GM06990 (cell line): ENCODE measurements around the gene NDUFB8.

Source experiments
- DNase-seq: peaks from one replicate; pipeline ENCODE4 v3.0.0-alpha.2; 2011; ENCODE audit not compliant: insufficient read length; ENCODE audit errors: extremely low read depth
- H3K27me3 ChIP-seq: replicated peaks from 2 replicates; pipeline ENCODE4 v1.6.0; 2011; ENCODE audit warnings: low read length; ENCODE audit not compliant: control insufficient read depth, insufficient read depth
- H3K36me3 ChIP-seq: 2 replicates; pipeline ENCODE4 v1.5.1; 2011; ENCODE audit warnings: low read length; ENCODE audit not compliant: control insufficient read depth, insufficient read depth
- H3K4me3 ChIP-seq: replicated peaks from 2 replicates; pipeline ENCODE4 v1.5.1; 2011; ENCODE audit warnings: low read depth, mild to moderate bottlenecking, control low read depth, low read length
- TF ChIP-seq, protein P1 (sequence below): IDR thresholded peaks from 2 replicates; pipeline ENCODE4 v1.5.1; 2011; ENCODE audit warnings: low read length, control low read depth, mild to moderate bottlenecking, inconsistent platforms; ENCODE audit not compliant: insufficient read depth, poor library complexity, severe bottlenecking

NDUFB8 gene

DNA sequence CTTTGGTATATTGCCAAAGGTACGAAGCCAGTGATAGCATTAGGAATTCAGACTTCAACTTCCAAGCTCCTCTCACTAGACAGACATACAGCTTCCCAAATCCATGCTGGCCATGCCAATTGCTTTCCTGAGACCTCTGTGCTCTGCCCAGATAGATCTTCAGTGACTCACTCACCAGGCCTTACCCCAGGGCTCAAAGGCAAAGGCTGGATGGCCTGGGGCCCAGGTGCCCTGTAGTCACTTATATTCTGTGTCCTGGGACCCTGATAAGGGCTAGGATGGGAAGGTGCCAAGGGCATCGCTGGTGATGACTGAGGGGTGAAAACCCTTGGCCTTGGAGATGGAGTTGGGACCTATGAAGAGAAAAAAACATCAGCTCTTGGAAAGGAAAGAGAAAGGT, 39.1 kb downstream of the NDUFB8 start:
- H3K27me3 ChIP-seq = no peaks in the 10 kb centered on the region
- TF ChIP-seq, protein P1, sequence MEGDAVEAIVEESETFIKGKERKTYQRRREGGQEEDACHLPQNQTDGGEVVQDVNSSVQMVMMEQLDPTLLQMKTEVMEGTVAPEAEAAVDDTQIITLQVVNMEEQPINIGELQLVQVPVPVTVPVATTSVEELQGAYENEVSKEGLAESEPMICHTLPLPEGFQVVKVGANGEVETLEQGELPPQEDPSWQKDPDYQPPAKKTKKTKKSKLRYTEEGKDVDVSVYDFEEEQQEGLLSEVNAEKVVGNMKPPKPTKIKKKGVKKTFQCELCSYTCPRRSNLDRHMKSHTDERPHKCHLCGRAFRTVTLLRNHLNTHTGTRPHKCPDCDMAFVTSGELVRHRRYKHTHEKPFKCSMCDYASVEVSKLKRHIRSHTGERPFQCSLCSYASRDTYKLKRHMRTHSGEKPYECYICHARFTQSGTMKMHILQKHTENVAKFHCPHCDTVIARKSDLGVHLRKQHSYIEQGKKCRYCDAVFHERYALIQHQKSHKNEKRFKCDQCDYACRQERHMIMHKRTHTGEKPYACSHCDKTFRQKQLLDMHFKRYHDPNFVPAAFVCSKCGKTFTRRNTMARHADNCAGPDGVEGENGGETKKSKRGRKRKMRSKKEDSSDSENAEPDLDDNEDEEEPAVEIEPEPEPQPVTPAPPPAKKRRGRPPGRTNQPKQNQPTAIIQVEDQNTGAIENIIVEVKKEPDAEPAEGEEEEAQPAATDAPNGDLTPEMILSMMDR = no peak

DNA sequence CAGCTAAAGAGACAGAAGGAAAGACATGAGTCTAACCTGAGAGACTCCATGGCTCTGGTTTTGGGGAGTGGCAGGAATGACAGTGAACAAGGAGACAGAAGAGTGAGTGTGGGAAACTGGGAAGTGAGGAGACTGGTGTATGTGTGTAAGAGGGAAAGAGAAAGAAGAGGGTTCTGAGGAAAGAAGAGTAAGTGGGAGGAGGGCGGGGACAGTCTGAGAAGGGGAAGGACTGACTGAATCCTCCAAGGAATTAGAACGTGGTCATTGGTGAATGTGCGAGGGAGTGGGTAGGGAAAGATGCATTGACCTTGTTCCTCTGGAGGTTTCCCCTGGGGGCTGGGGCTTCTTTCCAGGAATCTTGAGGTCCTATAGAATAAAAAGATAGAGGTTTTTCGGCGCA, 40.3 kb downstream of the NDUFB8 start:
- no peak for DNase-seq
- H3K36me3 ChIP-seq = peaks cover 16% of the 10 kb centered on the region
- H3K27me3 ChIP-seq = no peaks in the 10 kb centered on the region
- H3K4me3 ChIP-seq = no peak overlapping the region
- TF ChIP-seq, protein P1 = no peak

More for the DNA sequence above, 39.1 kb downstream of the NDUFB8 start:
- Histone ChIP-seq H3K4me3 (no peak overlapping the region), H3K36me3 (peaks cover 18% of the 10 kb centered on the region)
- DNase-seq = no peak

DNA sequence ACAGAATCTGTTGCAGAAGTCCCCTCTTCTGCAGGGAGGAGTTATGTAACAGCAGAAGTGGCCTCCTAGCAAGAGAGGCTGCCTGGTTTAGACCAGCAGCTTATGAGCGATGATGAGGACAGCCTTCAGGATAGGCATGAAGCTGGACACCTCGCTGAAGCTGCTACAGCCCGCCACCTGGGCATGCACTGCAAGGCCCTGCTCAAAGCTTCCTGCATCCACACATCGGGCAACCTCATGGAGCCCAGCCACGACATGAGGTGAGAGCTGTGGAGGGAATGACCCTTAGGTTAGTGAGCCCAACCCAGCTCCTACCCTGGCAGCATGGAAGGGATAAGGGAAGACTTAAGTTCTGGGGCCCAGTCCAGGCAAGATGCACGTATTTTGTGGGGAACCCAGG, 42.1 kb downstream of the NDUFB8 start:
- TF ChIP-seq, protein P1 = no peak
- DNase-seq = no peak
- H3K27me3 ChIP-seq = no peaks in the 10 kb centered on the region
- peaks cover 13% of the 10 kb centered on the region for H3K36me3 ChIP-seq
- H3K4me3 ChIP-seq = no peak overlapping the region

DNA sequence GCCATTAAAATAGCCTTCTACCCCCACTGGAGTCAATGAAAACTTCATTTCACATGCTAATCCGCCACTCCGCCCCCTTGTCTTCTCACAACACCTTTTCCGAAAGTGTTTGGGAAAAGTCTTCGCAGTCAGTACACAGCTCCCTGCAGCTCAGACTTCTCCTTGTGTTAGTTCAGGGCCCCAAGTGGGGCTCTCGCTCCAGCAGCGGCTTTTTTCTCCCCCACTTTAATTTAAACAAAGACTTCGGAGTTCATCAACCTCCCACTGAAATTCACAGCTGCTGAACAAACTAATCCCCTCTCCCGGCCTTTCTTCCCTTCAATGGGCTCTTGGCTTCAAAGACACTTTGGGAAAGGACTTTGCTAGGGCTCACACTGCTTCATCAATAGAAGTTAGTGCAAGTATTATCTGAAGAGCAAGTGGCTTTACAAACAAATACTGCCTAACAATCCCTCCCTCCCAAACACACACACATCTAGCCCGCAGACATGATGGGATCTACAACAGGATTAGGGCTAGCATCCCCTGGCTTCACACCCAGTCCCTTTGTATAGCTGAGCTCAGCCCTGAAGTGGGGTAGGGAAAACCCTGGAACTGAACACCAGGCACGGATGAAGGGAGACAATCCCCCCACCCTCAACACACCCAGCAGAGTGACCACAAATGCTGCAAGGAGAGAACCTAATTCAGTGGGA, 43.7 kb downstream of the NDUFB8 start:
- TF ChIP-seq, protein P1 = no peak
- peaks cover 13% of the 10 kb centered on the region for H3K36me3 ChIP-seq
- DNase-seq = no peak
- H3K4me3 ChIP-seq = no peak overlapping the region
- 0 out of 2 replicates have a peak, but pooled peaks cover 2% of the 10 kb centered on the region for H3K27me3 ChIP-seq

DNA sequence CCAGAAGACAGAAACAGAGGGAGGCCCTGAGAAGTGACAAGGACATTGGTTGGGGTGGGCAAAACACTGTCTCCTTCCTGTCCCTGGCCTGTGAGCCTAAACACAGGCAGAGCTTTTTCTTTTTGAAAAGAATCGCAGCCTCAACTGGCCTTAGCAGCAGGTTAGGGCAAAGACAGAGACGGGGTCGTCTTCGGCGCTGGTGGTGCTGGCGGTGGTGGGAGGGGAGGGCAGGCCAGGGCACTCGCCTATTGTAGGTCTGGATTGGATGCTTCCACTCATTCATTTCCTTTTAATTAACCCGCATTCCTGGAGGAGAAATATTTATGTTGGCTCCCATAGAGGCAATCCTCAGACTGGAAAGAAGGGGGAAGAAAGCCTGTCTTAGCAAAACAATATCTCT, 44.3 kb downstream of the NDUFB8 start:
- no peak for DNase-seq
- H3K27me3 ChIP-seq = 0 out of 2 replicates have a peak, but pooled peaks cover 2% of the 10 kb centered on the region
- no peak overlapping the region for H3K4me3 ChIP-seq
- TF ChIP-seq, protein P1 = no peak
- H3K36me3 ChIP-seq = peaks cover 11% of the 10 kb centered on the region
